WERI-Rb-1 (cell line): ENCODE measurements around the gene FCHSD2.
"Not testable (repeated sequence)": the region's sequence is repeated elsewhere in the genome, so short reads cannot be mapped to it uniquely, and the experiment has no call there.

ENCODE experiments used
- DNase-seq: peaks from one replicate; pipeline ENCODE4 v3.0.0-alpha.2; 2020
- H3K27ac ChIP-seq: fragments of 250-450 bp; sonication (Bioruptor Pico); 2 replicates; pipeline ENCODE4 v1.5.1; 2020; ENCODE audit warnings: mild to moderate bottlenecking, moderate library complexity
- H3K27me3 ChIP-seq: fragments of 250-450 bp; sonication (Bioruptor Pico); 2 replicates; pipeline ENCODE4 v1.5.1; 2021; ENCODE audit warnings: mild to moderate bottlenecking, low read depth, moderate library complexity; ENCODE audit not compliant: insufficient read depth, severe bottlenecking
- H3K36me3 ChIP-seq: fragments of 250-450 bp; sonication (Bioruptor Pico); 2 replicates; pipeline ENCODE4 v1.5.1; 2020; ENCODE audit warnings: mild to moderate bottlenecking, moderate library complexity
- H3K4me3 ChIP-seq: 2 replicates; pipeline ENCODE4 v1.5.1; 2011; ENCODE audit warnings: low read depth, mild to moderate bottlenecking, control low read depth, low read length
- H3K9me3 ChIP-seq: fragments of 250-450 bp; sonication (Bioruptor Pico); 2 replicates; pipeline ENCODE4 v1.5.1; 2021; ENCODE audit warnings: mild to moderate bottlenecking, moderate library complexity; ENCODE audit not compliant: severe bottlenecking
- CTCF ChIP-seq: IDR thresholded peaks from 2 replicates; pipeline ENCODE4 v1.5.1; 2011; ENCODE audit warnings: low read depth, mild to moderate bottlenecking, control low read depth, inconsistent platforms, low read length

The FCHSD2 gene

GRCh38 chr11:73130181-73130580, 11.9 kb downstream of the FCHSD2 start:
- DNase-seq, result no peak
- TF ChIP-seq CTCF, result no peak
- no peak overlapping the region for H3K4me3 ChIP-seq
- H3K36me3 ChIP-seq, result peaks cover 14% of the 10 kb centered on the region
- H3K27ac ChIP-seq, result no peak overlapping the region
- peaks cover under 1% of the 10 kb centered on the region for H3K9me3 ChIP-seq
- no peaks in the 10 kb centered on the region for H3K27me3 ChIP-seq

GRCh38 chr11:73129198-73129597, 12.9 kb downstream of the FCHSD2 start:
- Histone ChIP-seq H3K27ac (no peak overlapping the region), H3K27me3 (no peaks in the 10 kb centered on the region), H3K4me3 (no peak overlapping the region), H3K9me3 (peaks cover 2% of the 10 kb centered on the region), H3K36me3 (peaks cover 9% of the 10 kb centered on the region)
- no peak for TF ChIP-seq CTCF
- DNase-seq, result no peak

- TF ChIP-seq CTCF, result no peak
- no peak for DNase-seq
- Histone ChIP-seq H3K27me3 (no peaks in the 10 kb centered on the region), H3K36me3 (peaks cover 12% of the 10 kb centered on the region), H3K27ac (no peak overlapping the region), H3K9me3 (peaks cover 2% of the 10 kb centered on the region), H3K4me3 (no peak overlapping the region)
These were observed 15.2 kb downstream of the FCHSD2 start for GRCh38 chr11:73126804-73127480.

GRCh38 chr11:73124800-73125199, 17.3 kb downstream of the FCHSD2 start:
- no peaks in the 10 kb centered on the region for H3K27me3 ChIP-seq
- DNase-seq, result no peak
- peaks cover 9% of the 10 kb centered on the region for H3K36me3 ChIP-seq
- H3K27ac ChIP-seq, result no peak overlapping the region
- TF ChIP-seq CTCF, result no peak
- no peak overlapping the region for H3K4me3 ChIP-seq
- H3K9me3 ChIP-seq, result peaks cover 2% of the 10 kb centered on the region

- H3K27ac ChIP-seq, H3K9me3 ChIP-seq, H3K36me3 ChIP-seq, DNase-seq, H3K4me3 ChIP-seq, H3K27me3 ChIP-seq: not testable (repeated sequence)
These were observed 18.2 kb downstream of the FCHSD2 start for GRCh38 chr11:73123892-73124291.

GRCh38 chr11:73121692-73122091, 20.4 kb downstream of the FCHSD2 start:
- H3K9me3 ChIP-seq, result peaks cover 2% of the 10 kb centered on the region
- no peak overlapping the region for H3K4me3 ChIP-seq
- TF ChIP-seq CTCF, result no peak
- no peak for DNase-seq
- H3K27ac ChIP-seq, result no peak overlapping the region
- H3K36me3 ChIP-seq, result peaks cover 3% of the 10 kb centered on the region
- H3K27me3 ChIP-seq, result no peaks in the 10 kb centered on the region
